Stimulated activated CD4-positive, alpha-beta T cell treated with anti-CD3 and anti-CD28 coated beads, TNF-alpha, amount 100 ng/mL, for 1 hour (primary cell): Measurements from ENCODE around the gene ANKS1B.
"Not testable (repeated sequence)": the region's sequence is repeated elsewhere in the genome, so short reads cannot be mapped to it uniquely, and the experiment has no call there.

Experiments
- DNase-seq, 3 donors: peaks; one replicate each; pipeline ENCODE4 v3.0.0-alpha.2; 2020; ENCODE audit warnings: low read depth in 3 of 3, low spot score in 1 of 3

Gene ANKS1B

DNA sequence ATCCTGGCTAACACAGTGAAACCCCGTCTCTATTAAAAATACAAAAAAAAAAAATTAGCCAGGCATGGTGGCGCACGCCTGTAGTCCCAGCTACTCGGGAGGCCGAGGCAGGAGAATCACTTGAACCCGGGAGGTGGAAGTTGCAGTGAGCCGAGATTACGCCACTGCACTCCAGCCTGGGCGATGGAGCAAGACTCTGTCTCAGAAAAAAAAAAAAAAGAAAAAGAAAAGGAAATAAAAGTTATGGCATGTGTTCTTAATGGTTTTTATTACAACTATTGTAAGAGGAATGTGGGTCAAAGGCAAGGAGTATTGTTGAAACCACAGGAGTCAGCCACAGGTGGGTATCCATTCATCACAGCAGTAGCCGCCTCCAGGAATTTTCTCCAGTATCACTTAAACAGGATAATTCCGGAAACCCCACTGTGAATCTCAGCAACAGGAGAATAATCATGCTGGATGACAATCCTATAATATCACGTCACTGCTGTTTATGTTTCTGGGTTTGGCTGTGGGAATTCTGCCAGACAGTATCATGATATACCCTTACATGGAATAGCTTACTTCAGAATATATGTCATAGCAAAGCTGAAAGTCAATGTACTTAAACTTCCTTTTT, 1147.5 kb downstream of the ANKS1B start:
- not testable (repeated sequence) for DNase-seq

DNA sequence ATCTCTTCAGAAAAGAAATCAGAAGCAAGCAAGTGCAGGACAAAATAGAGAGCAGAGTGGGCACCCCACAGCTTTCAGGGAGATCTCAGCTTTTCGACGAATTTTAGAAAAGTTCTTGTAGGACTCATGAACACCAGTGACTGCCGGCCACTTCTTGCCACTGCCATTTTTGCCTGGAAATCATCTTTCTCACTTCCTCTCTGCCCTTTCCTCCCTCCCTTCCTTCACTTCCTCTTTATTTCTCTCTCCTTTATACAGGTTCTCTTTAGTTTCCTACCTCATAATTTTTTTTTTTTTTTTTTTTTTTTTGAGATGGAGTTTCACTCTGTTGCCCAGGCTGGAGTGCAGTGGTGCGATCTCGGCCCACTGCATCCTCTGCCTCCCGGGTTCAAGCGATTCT, 1154.1 kb downstream of the ANKS1B start:
- DNase-seq: no peak

DNA sequence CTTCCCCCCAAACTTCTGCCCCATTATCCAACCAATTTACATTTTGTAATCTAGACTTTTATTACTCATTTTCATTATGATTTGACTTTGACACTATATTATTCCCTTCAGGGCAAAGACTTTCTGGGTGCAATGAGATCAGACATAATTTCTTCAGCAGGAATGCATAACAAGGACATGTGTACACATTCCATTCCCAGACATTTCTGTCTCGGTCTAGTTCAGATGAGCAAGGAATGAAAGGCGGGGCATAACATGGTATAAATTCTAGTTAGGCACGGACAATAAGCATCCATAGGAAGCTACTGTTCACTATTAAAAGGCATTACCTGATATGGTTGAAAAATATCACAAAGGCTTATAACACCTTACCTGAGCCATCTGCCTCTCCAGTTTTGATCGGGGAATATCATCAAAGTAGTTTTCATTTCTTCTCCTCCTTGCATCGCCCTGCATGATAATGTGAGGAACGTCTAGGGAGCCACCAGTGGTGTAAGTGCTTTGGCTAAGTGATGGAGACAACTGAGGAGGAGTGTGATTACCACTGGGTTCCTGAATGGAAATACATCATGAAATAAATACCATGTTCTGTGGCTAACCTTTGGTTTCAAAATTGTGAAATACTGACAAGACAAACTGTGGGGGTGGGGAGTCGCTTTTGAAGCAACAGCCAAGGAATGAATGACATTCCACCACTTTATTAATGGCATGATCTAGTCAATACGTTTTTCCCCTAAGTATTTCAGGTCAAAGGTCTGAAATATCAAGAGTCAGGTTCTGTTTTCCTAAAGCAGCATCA, 1155.7 kb downstream of the ANKS1B start:
- no peak for DNase-seq

DNA sequence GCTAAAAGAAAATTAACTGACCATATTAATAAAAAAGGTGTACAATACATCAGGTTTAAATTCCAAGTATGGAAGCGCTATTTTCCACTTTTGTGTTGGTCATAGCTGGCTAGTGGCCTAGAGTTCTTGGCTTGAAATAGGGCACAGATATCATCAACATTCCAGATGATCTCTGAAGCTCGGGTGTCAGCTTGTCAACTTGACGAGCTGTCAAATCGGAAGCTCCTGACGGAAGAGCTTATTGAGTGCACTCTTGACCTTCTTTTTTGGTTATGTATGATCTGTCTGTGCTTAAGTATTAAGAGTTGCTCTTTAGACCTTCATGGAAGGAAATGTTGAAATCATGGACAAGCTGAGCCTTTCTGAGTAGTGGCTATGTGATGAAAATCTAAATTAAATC, 1161.7 kb downstream of the ANKS1B start:
- DNase-seq: no peak

DNA sequence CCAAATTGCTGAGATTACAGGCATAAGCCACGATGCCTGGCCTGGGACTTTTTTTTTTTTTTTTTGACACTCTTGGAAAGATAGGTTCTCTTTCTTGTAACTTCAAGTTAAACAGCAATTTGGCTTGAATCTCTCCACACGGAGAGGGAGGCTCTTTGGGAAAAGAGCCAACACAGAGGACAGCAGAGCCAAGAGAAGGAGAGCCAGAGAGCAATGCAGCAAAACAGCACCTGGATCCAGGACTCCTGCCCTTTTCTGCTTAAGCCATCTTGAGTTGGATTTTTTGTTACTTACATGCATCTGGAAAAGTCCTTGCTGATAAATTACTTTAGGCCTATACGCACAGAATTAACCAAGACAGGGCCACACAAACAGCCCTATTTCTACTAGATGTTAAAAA, 1162.9 kb downstream of the ANKS1B start:
- DNase-seq: no peak

DNA sequence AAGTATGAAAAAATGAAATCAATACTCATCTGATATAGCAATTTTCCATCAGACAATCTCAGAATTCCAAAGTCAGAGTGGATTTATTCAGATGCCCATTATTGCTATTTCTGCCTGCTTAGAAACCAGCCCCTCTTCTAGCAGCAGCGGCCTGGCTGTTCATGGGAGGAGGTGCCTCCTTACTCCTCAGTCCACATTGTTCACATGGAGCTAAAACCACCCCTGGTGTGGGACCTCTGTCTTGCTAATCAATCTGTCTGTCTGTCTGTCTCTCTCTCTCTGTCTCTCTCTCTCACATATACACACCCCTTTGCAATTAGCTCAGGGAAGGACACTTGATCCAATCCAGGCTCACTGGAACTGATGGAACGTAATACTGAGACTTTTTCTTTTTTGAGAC, 1163.5 kb downstream of the ANKS1B start:
- no peak for DNase-seq

DNA sequence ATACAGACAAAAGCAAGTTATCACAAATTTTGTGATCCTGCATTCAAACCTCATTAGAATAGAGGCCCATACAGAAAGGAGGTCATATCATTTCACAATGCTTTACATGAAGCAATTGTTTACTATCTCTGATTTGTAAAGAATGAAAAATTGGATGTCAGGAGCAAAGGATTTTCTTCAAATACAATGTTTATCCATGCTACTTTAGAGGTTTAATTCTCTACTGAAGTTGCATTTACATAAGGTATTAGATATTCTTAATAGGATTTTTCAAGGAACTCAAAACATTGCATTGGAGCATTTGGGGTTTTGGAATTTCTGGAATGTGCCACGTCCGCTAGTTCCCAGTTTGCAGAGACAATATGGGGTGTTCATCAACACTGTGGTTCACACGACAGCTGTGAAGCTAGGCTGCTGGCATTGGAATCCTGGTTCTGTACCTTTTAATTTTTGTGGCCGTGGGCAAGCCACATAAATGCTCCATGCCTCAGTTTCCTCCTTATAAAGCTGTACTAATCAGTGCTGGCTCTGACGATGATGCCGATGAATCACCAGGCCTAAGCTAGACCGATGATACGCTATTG, 1164.8 kb downstream of the ANKS1B start:
- no peak for DNase-seq

DNA sequence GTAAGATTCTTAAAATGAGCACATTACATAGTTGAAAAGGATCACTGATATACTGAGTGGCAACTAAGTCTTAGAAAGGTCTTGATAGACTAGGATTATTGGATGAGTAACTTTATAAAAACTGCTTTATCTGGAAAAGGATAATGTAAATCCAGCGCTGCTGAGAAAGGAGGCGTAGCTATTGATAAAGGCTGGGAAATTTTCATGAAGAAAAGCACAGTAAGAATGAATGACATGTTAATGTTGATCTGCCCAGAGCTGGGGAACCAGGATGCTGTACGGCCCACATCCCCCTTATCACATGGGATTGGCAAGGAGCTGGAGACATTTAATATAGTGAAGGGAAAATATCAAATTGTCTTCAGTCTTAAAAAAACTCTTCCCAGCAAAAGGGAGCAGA, 1165.7 kb downstream of the ANKS1B start:
- no peak for DNase-seq

DNA sequence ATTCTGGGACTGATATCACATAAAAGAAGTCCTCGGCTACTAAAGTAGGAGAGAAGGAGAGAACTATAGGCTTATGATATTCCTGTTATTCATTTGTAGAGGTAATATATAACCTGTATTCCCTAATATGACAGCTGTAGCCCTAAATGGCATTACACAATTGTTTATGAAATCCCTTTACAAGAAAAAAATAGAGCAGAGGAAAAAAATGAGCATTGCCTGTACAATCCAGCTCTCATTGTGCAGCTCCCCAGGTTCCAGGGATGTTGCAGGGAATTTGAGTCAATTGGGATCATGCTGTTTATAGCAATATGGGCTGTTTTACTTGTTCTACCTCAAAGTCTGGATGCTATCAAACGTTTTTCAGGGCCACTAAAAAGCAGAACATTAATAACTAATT, 1166.5 kb downstream of the ANKS1B start:
- DNase-seq: no peak

DNA sequence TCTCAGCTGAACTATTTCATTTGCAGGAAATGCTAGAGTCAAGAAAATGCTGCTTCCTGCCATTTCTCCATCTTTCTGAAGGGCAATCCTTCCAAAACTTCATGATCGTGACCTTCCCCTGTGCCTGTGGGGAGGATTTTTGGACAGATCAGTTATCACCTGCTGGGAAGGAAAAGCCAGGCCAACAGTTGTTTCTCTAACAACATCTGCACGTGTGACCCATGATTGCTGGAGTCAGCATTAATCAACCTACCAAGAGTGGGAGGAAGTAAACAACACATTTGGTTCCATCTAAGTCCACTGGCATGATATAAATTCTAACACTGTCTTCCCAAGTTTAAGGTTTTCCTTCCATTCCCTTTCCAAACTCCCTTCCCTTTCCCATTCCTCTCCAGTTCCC, 1167.0 kb downstream of the ANKS1B start:
- no peak for DNase-seq

DNA sequence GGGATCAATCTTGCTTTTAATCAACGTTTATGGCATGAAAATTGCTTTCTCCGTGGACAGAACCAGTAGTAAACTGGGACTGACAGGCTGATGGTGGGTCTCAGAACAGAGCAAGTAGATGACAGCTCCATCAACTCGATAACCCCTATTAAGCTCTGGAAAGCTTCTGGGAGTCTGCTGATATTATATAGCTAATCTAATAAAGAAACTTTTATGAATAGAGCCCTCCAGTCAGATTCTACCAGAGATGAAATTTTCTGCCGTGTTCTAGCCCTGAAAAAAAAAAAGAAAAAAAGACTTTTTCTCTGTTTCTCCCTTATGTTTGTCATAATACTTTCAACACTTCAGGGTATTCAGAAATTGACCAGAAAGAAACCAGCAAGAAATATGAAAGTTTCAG, 1168.0 kb downstream of the ANKS1B start:
- no peak for DNase-seq

DNA sequence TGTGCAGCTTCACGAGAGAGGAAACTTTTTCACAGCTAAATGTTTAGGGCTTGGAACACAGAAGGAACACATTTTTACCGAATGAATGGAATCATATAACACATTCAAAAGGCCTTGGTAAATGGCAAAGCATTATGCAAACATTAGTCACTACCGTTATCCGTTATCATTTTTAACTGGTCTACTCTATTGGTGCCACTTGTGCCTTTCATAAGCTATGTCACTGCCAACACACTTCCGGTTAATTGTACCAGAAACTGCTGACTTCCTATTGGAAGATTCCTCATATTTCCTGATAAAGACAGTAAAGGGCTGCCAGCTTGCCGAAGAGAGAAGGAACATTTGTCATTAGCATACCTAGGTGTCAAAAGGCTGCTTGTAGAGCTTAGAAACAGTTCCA, 1170.5 kb downstream of the ANKS1B start:
- DNase-seq: no peak

DNA sequence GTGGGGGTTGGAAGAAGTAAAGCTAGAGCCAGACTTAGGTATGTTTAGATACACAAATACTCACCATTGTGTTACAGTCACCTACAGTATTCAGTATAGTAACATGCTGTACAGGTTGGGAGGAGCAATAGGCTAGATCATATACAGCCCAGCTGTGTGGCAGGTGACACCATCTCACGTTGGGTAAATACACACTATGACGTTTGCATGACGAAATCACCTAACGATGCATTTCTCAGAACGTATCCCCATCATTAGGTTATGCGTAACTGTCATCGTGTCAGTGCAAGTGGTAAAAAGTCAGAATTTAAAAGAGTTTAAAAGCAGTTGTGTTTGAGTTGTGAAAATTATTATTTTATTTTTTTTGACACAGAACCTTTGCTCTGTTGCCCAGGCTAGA, 1172.5 kb downstream of the ANKS1B start:
- DNase-seq: no peak

DNA sequence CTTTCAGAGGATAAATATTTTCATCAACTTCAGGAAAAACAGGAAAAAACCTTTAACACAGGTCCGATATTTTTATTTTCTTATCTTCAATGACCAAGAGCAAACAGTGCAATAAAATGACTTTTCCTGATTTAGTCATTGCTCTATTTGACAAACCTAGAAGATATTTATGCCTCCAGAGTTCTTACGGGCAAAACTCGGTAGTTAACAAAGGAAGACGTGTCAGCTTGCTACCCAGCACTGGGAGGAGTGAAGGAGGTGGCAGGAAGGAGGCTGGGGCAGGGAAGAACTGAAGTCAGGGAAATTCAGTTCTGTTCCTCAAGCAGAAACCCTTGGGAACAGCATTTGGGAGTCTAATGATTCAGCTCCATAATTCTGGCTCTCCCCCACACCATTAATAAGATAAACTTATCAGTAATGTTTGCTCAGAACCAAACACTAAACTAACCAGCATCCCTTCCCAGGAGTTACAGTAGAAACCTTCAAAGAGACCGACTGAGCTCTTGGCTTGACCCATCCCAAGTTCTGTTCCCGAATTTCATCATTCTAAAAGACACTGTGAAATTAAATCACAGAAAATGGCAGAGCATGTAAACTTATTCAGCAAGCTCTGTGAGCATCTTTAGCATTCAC, 1176.4 kb downstream of the ANKS1B start:
- DNase-seq: no peak

DNA sequence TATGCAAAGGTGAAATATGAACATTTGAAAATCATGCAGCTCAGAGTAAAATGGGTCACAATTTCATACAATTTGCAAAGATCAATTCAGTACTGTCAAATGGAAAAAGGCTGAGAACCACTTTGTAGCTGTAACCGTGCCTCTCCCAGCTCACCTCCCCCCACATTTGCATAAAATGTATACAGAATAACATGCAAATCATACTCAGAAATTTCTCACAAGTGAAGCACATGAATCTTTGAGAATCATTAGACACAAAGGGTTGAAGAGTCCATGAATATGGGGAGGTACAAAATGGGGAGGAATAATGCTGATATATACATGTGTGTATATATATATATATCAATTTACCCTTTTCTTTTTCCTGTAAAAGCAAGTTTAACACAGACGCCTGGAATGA, 1177.5 kb downstream of the ANKS1B start:
- no peak for DNase-seq

DNA sequence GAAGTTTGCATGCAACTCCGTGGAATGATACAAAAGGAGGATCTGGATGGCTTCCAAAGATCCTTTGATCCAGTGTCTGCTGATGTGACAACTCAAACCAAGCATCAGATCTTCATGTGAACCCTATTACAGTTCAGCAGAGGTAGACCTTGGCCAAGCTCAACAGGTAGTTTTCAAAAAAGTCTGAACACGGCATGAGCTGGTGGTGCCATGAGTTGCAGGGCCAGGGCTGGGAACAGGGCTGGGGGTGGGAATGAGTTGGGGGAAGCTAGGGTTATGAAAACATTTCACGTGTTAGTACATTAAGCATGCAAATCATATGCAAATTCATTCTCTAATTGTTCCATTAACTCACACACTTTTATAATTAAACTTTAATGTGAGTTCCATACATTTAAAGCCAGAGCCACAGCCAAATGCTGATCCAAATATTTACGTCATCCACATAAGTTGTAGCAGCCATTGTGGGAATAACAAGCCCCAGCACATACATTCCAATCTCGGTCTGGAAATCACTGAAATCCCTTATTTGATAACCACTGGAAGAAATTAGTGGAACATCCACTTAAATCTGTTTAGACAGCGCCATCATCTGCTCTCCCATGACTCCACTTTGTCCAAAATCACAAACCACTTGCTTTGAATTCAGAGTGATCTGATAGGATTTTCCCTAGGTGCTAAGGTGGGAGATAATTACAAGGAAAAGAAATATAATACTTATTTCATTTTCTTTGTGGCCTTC, 1181.1 kb downstream of the ANKS1B start:
- DNase-seq: no peak

DNA sequence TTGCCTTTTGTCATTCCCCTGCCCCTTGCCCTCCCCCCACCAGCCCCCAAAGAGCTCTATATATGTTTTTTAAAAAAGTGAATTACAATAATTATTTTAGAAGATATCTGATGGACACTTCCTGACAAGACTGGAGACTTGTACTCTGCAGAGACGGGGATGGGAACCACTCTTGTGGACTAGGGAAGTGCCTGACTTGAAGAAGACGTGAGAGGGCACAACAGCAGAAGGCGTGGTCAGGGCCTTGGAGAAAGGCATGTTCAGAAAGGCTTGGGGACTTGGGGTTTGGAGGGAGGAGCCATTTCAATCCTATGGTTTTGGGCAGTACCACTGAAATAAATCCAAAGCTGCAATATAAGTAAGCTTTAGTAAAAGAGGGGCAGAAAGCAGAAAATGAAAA, 1184.9 kb downstream of the ANKS1B start:
- DNase-seq: no peak

DNA sequence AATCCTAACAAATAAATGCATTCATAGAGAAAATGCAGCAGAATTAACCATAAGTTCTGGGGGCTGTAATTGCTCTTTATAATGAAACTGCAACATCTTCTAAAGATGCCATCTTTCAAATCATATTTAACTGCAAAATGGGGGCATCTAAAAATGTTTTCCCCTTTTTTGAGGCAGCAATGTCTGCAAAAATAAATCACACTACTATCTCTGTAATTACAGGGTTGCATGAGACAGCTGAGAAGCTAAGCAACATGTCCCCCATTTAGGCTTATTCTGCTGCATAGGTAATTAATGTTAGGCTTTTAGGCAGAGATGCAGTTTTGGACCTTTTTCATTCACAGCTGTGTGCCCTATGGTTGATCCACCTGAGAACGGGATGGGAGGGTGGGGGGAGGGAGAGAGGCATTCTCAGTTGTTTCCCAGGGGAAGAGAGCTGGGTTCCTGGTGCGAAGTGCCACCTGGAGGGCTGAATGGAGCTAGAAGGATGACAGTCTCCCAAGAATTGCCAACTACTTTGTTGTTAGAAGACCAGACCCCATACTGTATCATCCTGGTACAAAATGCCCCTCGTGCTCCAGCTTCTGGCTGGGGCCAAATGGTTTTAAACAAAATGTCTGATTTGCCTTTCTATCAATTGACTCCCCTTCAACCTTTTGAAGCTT, 1185.5 kb downstream of the ANKS1B start:
- no peak for DNase-seq

DNA sequence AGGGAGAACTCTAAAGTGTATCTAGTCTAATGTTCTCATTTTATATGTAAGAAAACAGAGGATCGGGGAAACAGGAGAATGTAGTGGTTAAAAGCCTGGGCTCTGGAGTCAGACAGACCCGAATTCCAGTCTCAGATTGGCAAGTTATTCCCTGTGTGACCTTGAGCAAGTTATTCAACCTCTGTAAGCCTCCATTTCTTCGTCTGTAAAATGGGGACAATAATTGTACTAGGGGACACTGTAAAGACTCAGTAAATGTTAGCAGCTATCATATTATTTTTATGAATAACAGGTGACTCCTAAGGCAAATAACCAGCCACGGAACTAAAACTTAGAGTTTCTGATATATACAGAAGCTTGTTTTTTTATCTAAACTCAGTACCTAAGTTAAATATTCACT, 1187.5 kb downstream of the ANKS1B start:
- DNase-seq: no peak

DNA sequence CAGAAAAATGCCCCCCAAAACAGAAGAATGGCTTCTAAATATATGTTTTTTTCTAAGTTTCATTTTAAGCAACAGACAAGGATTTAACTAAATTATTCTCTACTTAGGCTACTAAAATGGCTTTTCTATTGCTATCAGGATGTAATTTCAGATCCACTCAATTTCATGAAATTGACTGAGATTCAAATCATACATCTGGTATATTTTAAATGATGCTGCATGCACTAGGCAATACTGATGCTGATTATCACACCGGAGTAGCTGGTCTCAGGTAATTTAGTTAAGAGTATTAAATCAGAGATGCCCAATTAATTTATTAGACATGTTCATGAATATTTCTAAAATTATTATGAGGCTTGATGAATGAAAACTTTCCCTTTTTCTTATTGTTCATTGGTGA, 1188.0 kb downstream of the ANKS1B start:
- no peak for DNase-seq

DNA sequence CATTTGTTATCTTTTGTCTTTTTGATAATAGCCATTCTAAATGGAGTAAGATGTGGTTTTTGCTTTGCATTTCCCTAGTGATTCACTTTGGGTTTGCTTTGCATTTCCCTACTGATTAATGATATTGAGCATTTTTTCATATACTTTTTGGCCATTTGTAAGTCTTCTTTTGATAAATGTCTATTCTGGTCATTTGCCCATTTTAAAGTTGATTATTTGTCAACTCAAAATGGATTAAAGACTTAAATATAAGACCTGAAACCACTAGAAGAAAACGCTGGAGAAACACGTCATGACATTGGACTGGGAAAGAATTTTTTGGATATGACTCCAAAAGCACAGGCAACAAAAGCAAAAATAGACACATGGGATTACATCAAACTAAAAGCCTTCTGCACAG, 1191.6 kb downstream of the ANKS1B start:
- no peak for DNase-seq
